ENCODE measurements around the gene FGF5.
"Not testable (repeated sequence)": the region's sequence is repeated elsewhere in the genome, so short reads cannot be mapped to it uniquely, and the experiment has no call there.

Gene FGF5

GRCh38 chr4:80266253-80266901 is at the start of gene FGF5:
FGF5 (plus strand) TSS chr4:80266664; CDS start chr4:80266825, 161 bp downstream.
- in situ Hi-C loops (cut with MboI; ENCODE audit: low sequenced_read_pairs), result no loop called here

DNA sequence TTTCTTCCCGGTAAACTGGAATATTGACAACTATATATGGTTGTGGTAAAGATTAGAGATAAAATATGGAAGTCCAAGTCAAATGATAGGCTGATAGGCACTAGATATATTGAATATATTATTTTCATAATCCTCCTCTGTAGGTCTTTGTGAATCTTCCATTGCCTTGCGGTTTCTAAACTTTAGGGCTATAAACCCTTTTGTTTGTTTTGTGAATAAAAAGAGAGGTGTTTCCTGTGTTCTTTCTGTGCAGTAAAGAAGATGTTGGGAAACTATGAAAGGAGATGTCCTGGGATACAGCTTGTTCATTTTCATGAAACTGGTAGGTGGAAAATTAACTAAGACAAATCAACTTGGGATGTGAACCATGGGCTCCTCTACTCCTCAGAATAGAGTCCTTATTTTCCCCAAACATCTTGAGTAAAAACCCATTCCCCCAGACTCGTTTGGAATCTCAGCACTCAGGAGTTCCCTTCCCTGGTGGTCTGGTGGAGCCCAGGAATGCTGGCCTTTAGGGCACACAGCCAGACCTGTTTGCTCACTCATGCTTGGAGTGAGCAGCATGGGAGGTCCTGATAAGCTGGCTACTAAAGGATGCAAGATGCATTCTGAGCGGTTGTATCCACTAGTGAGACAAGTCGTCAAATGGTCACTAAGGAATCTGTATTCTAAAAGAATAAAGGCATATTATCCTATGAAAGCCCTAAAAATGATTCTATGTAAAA is 47.0 kb upstream of the FGF5 start:
- in situ Hi-C loops (cut with MboI; ENCODE audit: low sequenced_read_pairs), result loop anchor here (25.0 kb wide), 1 partner anchor 1282 kb away; the partner anchor contains the start of gene PAQR3

DNA sequence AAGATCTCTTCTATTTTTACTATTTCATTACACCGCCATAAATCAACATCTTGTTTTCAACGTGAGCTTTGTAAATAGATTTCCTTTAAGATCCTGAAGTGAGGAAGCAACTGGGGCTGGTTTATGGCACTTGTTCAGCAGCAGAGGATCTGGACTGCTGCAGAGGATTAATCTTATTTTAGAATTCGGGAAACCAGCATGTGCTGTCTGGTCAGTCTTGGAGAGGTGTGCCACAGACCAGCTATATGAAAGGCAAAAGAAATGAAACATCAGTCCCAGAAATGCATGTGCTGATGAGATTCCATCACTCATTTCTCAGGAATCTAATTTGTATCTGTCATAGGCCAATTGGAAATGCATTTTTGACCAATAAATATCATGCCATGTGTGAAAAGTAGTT is 45.8 kb upstream of the FGF5 start:
- in situ Hi-C loops (cut with MboI; ENCODE audit: low sequenced_read_pairs), result loop anchor here (25.0 kb wide), 1 partner anchor 1283 kb away; the partner anchor contains the start of gene PAQR3

DNA sequence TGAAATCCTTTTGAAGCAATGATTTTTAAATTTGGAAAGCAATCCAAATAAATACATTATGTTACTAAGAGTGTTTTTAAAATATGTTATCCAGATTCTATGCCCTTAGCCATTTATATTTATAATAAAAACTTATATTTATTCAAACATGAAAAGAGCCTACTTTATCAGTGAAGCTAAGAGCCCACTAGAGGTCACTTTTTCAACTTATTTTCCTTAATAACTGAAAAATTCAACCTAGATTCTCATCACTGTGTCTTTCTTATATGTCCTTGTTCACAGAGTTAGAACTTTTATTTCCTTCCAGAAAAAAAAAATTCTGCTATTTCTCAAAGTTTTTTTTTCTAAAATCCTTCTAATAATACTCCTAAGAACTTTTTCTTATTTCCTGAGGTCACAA is 45.3 kb upstream of the FGF5 start:
- in situ Hi-C loops (cut with MboI; ENCODE audit: low sequenced_read_pairs), result loop anchor here (25.0 kb wide), 1 partner anchor 1284 kb away; the partner anchor contains the start of gene PAQR3

GRCh38 chr4:80225595-80225994 is 40.9 kb upstream of the FGF5 start:
- in situ Hi-C loops (cut with MboI; ENCODE audit: low sequenced_read_pairs), result no loop called here

- in situ Hi-C loops (cut with MboI; ENCODE audit: low sequenced_read_pairs), result no loop called here
Measured at GRCh38 chr4:80226094-80226493, 40.4 kb upstream of the FGF5 start.

DNA sequence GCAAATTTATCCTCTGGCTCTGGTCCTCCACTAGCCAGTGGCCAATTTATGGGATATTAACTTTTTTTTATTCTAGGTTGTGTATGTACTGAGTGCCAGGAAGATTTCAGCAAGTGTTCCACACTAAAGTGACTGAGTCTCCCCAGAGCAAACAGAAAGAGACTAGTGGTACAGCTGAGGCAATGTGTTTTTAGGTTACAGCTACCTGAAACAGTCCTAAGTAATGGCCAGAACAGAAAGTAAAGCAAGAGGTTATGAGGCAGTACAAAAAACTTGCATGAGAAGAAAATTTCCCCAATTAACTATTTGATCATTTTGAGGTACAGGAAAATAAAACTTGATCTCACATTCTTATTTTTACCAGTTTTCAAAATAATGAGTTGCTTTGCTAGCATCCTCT is 38.0 kb upstream of the FGF5 start:
- in situ Hi-C loops (cut with MboI; ENCODE audit: low sequenced_read_pairs), result no loop called here

DNA sequence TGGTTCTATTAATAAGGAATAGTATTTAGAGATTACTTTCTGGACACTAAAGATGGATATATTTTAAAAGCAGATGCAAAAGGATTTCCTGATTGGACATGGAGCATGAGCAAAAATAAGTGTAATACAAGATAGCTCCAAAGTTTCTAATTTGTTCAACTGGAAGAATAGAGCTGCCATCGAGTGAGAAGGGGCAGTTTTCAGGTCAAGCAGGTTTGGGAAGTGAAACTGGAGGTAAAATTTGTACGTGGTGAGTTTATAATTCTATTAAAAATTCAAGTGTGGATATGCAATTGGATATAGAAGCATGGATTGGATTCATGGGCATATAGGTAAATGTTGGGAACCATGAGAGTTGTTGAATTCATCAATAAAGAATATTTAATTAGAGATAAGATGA is 37.3 kb upstream of the FGF5 start:
- in situ Hi-C loops (cut with MboI; ENCODE audit: low sequenced_read_pairs), result no loop called here

DNA sequence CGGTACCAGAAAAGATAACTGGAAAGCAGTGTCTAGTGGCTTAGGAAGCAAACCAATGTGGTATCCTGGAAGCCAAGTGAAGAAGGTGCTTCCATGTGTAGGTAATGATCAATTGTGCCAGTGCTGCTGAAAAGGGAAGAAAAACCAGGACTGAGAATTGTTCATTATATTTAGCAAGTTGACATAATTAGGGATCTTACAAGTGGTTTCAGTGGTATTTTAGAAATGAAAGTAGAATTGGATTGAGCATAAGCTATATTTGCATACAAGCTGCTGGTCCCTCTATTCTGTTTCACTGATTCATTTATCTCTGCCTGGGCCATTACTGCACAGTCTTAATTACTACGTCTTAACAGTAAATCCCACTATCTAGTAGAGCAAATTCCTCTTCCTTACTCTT is 36.9 kb upstream of the FGF5 start:
- in situ Hi-C loops (cut with MboI; ENCODE audit: low sequenced_read_pairs), result no loop called here

DNA sequence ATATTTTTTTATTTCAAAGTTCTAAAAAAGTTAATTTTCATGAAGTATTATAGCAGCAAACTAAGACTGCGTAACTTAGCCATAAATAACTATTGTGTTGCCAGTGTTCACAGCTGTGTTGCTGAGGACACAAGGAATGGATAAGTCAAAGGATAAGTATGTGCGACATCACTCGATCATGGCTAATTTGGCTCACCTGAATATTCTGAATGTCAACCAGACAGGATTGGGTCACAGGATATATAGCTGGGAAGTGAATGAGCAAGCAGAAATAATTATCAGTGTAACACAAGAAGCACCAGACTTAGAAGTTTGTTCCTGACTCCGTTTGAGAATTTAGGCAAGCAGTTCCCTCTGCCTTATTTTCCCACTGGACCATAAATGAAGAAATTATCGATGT is 35.3 kb upstream of the FGF5 start:
- in situ Hi-C loops (cut with MboI; ENCODE audit: low sequenced_read_pairs), result no loop called here

GRCh38 chr4:80232707-80233370 is 33.6 kb upstream of the FGF5 start:
- in situ Hi-C loops (cut with MboI; ENCODE audit: low sequenced_read_pairs), result no loop called here

- in situ Hi-C loops (cut with MboI; ENCODE audit: low sequenced_read_pairs), result no loop called here
Measured at GRCh38 chr4:80233390-80233789, 33.1 kb upstream of the FGF5 start.

GRCh38 chr4:80235451-80235850 is 31.0 kb upstream of the FGF5 start:
- in situ Hi-C loops (cut with MboI; ENCODE audit: low sequenced_read_pairs), result no loop called here

GRCh38 chr4:80237992-80238391 is 28.5 kb upstream of the FGF5 start:
- in situ Hi-C loops (cut with MboI; ENCODE audit: low sequenced_read_pairs), result no loop called here

GRCh38 chr4:80239480-80240150 is 26.8 kb upstream of the FGF5 start:
- in situ Hi-C loops (cut with MboI; ENCODE audit: low sequenced_read_pairs), result no loop called here

DNA sequence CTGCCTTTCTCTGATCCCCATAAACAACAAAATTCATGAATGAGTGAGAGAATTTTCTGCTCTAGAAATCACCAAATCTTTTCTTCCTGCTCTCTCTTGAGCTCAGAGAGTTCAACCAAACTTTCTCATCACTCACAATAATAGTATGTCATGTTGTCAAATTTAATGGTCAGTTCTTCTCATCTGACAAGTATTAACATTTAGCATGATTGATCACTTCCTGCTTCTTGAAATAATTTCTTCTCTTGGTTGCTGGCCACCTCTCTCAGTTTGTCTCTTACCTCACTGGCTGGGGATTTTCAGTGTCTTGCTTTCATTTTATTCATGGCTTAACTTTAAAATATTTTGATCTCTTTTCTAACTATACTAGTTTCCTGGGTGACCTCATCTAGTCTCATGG is 25.5 kb upstream of the FGF5 start:
- in situ Hi-C loops (cut with MboI; ENCODE audit: low sequenced_read_pairs), result no loop called here

- in situ Hi-C loops (cut with MboI; ENCODE audit: low sequenced_read_pairs), result no loop called here
Measured at GRCh38 chr4:80243274-80244018, 23.0 kb upstream of the FGF5 start.

DNA sequence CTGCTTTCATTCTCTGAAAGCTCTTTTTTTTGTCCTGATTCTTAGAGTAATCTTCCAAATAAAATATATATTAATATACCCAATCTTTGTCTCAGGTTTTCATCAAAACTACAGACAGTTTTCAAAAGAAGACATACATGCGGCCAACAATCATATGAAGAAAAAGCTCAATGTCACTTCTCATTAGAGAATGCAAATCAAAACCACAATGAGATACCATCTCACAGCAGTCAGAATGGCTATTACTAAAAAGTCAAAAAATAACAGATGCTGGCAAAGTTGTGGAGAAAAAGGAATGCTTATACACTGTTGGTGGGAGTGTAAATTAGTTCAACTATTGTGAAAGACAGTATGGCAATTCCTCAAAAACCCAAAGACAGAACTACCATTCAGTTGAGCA is 19.0 kb upstream of the FGF5 start:
- in situ Hi-C loops (cut with MboI; ENCODE audit: low sequenced_read_pairs), result not testable (repeated sequence)

GRCh38 chr4:80249144-80249543 is 17.3 kb upstream of the FGF5 start:
- in situ Hi-C loops (cut with MboI; ENCODE audit: low sequenced_read_pairs), result no loop called here

DNA sequence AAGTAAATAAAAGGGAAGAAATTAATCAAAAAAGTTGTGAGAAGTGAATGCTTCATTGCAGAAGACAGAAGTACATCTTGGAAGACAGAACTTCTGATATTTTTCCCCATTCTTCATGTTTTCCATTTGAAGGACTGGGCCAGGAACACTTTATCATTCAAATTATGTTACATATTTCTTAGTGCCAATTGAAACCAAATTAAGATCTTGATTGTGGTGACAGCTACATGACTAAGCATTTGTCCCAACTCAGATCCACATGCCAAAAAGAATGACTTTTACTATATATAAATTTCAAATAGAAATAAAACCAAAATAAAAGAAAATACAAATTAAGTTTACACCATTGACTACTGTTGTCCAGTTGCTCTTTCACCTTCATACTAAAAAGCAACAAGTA is 14.0 kb upstream of the FGF5 start:
- in situ Hi-C loops (cut with MboI; ENCODE audit: low sequenced_read_pairs), result no loop called here

GRCh38 chr4:80252953-80253352 is 13.5 kb upstream of the FGF5 start:
- in situ Hi-C loops (cut with MboI; ENCODE audit: low sequenced_read_pairs), result no loop called here
